A172 (cell line): ENCODE measurements around the gene NCK2. TPM values are rescaled to one million over a fixed set of nuclear protein-coding genes. Genes with fewer than 3 reads are reported as not detected.

ENCODE experiments used
- DNase-seq: peaks from one replicate; pipeline ENCODE4 v3.0.0-alpha.2; 2015; ENCODE audit warnings: low spot score
- total RNA-seq: library from RNA; depleted of rRNA; stranded (reverse); fragments of >200 nt; shearing (Covaris generic); gene quantifications from 2 replicates; pipeline ENCODE4 v1.2.3, GENCODE V29; 2014

The NCK2 gene
- total RNA-seq, 1 experiment from 2014 or later, result 44.0 TPM

GRCh38 chr2:105813405-105813804 lies 68.7 kb downstream of the NCK2 start:
- no peak for DNase-seq

- no peak for DNase-seq
These were observed 69.7 kb downstream of the NCK2 start for GRCh38 chr2:105814291-105814940.

- no peak for DNase-seq
These were observed 70.7 kb downstream of the NCK2 start for GRCh38 chr2:105815401-105815800.

GRCh38 chr2:105820151-105820550 lies 75.4 kb downstream of the NCK2 start:
- no peak for DNase-seq

GRCh38 chr2:105820691-105821090 lies 76.0 kb downstream of the NCK2 start:
- no peak for DNase-seq

- DNase-seq, result no peak
These were observed 76.9 kb downstream of the NCK2 start for GRCh38 chr2:105821428-105822125.

- no peak for DNase-seq
These were observed 77.5 kb downstream of the NCK2 start for GRCh38 chr2:105822186-105822585.

- DNase-seq, result no peak
These were observed 79.7 kb downstream of the NCK2 start for GRCh38 chr2:105824446-105824845.

GRCh38 chr2:105827351-105828096 lies 82.8 kb downstream of the NCK2 start:
- no peak for DNase-seq

- DNase-seq, result no peak
These were observed 83.8 kb downstream of the NCK2 start for GRCh38 chr2:105828558-105828957.

- no peak for DNase-seq
These were observed 90.2 kb downstream of the NCK2 start for GRCh38 chr2:105834931-105835330.

GRCh38 chr2:105836341-105836740 lies 91.6 kb downstream of the NCK2 start:
- no peak for DNase-seq

- no peak for DNase-seq
These were observed 92.4 kb downstream of the NCK2 start for GRCh38 chr2:105836840-105837692.

GRCh38 chr2:105839793-105840192 lies 95.1 kb downstream of the NCK2 start:
- no peak for DNase-seq

- no peak for DNase-seq
These were observed 96.2 kb downstream of the NCK2 start for GRCh38 chr2:105840933-105841332.

- DNase-seq, result no peak
These were observed 96.8 kb downstream of the NCK2 start for GRCh38 chr2:105841551-105841950.

GRCh38 chr2:105842555-105842954 lies 97.8 kb downstream of the NCK2 start:
- DNase-seq, result no peak

- DNase-seq, result no peak
These were observed 99.0 kb downstream of the NCK2 start for GRCh38 chr2:105843476-105844374.

GRCh38 chr2:105845976-105846375 lies 101.3 kb downstream of the NCK2 start:
- no peak for DNase-seq

- DNase-seq, result no peak
These were observed 102.3 kb downstream of the NCK2 start for GRCh38 chr2:105847056-105847455.

- DNase-seq, result no peak
These were observed 103.7 kb downstream of the NCK2 start for GRCh38 chr2:105848367-105848766.
